WI38 (cell line): ENCODE data around the gene KIR2DL4.
"Not testable (repeated sequence)": the region's sequence is repeated elsewhere in the genome, so short reads cannot be mapped to it uniquely, and the experiment has no call there.

ENCODE experiments used
- H3K4me3 ChIP-seq: 2 replicates; pipeline ENCODE4 v1.5.1; 2011; ENCODE audit warnings: low read depth, mild to moderate bottlenecking, control low read depth, low read length
- TF ChIP-seq, protein P1 (sequence below): IDR thresholded peaks from 2 replicates; pipeline ENCODE4 v1.5.1; 2012; ENCODE audit warnings: low read depth, mild to moderate bottlenecking, control low read depth, low read length

The KIR2DL4 gene

DNA sequence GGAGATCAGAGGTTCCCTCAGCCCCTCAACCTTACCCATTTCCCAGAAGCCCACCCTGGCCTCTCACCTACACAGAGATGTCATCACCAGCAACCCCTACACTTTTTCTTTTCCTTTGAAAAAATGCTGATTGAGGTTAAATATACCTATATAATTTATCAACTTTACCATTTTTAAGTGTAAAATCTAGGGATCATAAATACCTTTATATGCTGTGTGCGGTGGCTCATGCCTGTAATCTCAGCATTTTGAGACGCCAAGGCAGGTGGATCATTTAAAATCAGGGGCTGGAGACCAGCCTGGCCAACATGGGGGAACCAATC, 3.1 kb downstream of the KIR2DL4 start:
- H3K4me3 ChIP-seq, result no peak overlapping the region

DNA sequence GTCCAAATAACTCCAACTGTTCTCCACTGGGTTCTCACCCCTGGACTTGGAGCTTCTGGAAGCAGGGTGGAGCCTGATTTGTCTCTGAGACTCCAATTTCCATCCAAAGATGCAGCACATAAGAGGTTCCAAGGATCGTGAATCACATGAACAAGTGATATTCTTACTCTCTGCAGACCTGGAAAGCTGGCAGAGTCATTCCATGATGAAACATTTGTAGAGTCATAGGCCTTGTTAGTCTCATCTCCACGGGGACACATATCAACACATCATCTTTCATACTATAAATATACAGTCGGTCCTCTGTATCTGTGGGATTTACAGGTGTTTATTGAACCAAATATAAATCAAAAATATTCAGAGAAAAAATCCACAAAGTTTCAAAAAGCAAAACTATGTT, 11.2 kb downstream of the KIR2DL4 start:
- H3K4me3 ChIP-seq, result not testable (repeated sequence)

More for the DNA sequence above, 3.1 kb downstream of the KIR2DL4 start:
- TF ChIP-seq, protein P1, sequence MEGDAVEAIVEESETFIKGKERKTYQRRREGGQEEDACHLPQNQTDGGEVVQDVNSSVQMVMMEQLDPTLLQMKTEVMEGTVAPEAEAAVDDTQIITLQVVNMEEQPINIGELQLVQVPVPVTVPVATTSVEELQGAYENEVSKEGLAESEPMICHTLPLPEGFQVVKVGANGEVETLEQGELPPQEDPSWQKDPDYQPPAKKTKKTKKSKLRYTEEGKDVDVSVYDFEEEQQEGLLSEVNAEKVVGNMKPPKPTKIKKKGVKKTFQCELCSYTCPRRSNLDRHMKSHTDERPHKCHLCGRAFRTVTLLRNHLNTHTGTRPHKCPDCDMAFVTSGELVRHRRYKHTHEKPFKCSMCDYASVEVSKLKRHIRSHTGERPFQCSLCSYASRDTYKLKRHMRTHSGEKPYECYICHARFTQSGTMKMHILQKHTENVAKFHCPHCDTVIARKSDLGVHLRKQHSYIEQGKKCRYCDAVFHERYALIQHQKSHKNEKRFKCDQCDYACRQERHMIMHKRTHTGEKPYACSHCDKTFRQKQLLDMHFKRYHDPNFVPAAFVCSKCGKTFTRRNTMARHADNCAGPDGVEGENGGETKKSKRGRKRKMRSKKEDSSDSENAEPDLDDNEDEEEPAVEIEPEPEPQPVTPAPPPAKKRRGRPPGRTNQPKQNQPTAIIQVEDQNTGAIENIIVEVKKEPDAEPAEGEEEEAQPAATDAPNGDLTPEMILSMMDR, result no peak

DNA sequence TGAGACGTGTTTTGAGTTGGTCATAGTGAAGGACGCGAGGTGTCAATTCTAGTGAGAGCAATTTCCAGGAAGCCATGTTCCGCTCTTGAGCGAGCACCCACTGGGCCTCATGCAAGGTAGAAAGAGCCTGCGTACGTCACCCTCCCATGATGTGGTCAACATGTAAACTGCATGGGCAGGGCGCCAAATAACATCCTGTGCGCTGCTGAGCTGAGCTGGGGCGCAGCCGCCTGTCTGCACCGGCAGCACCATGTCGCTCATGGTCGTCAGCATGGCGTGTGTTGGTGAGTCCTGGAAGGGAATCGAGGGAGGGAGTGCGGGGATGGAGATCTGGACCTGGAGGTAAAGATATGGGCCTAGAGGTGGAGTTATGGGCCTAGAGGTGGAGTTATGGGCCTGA, 12.8 kb downstream of the KIR2DL4 start, which contains the start of gene KIR3DL1:
Gene KIR3DL1, plus strand, starts transcription at position 218 of the 400 bp plus-strand sequence.
- H3K4me3 ChIP-seq, result not testable (repeated sequence)

DNA sequence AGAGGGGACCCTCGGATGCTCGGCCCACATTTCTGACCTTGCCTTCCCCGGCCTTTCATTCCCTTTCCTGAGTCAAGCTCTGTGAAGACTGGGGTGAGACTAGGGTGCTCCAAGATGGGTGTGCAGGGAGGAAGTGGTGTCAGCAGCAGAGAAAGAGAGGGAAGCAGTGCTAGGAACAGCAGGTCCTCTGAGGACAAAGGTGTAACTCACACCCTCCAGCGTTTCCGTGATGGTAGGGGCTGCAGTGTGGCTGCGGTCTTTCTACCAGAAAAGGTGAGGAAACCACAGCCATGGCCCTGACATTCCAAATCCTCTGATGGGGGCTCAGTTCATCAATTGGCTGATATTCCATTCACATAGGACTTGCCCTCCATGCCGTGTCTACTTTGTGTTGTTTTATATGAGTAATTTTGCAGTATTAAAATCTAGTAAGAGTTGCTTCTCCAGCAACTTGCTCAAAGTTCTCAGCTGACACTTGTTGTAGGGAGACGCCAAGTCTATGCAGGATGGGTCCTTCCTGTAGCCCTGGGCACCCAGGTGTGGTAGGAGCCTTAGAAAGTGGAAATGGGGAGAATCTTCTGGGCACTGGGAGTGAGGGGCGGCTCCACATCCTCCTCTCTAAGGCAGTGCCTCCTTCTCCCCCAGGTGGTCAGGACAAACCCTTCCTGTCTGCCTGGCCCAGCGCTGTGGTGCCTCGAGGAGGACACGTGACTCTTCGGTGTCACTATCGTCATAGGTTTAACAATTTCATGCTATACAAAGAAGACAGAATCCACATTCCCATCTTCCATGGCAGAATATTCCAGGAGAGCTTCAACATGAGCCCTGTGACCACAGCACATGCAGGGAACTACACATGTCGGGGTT, 14.5 kb downstream of the KIR2DL4 start:
- TF ChIP-seq, protein P1, result no peak
- H3K4me3 ChIP-seq, result no peak overlapping the region

DNA sequence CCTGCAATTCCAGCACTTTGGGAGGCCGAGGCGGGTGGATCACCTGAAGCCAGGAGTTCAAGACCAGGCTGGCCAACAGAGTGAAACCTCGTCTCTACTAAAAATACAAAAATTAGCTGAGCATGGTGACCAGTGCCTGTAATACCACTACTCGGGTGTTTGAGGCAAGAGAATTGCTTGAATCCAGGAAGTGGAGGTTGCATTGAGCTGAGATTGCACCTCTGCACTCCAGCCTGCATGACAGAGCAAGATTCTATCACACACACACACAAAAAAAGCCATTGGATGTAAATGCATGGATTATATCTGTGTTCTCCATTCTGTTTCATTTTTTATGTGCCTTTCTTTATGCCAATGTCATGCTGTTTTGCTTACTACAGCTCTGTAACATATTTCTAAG, 21.0 kb downstream of the KIR2DL4 start:
- H3K4me3 ChIP-seq, result not testable (repeated sequence)

DNA sequence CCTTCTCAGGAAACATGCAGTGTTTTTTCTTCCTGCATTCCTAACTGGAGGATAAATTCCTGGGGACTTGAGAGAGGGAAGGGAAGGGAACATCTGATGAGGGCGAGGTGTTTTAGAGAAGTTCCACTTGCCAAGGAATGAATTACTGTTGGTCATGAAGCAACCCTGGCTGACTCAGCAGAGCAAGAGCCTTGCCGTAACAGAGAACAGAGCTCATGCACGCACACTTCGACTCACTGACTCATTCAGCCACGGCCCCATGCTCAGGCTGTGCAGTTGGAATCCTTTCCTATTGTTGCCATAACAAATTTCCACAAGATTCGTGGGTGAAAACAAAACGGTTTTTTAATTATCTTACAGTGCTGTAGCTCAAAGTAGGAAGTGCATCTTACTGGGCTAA, 21.9 kb downstream of the KIR2DL4 start:
- H3K4me3 ChIP-seq, result not testable (repeated sequence)

DNA sequence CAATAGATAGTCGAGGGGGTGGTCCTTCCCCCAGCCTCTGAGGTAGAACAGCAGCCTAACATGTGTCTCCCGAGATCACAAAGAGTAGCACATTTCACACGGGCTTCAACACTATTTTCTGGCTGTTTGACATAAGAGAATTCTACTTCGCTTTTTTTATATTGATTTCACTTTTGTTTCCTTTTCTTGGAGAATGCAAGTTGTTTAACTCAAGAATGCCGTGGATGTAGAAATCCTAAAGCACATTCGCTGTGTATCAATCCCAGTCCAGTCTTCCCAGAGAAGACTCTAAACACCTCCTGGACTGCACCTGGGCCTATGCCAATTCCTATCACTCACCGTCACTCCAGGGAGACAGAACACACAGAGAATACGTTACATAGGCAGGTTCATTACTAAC, 24.7 kb downstream of the KIR2DL4 start:
- H3K4me3 ChIP-seq, result not testable (repeated sequence)

DNA sequence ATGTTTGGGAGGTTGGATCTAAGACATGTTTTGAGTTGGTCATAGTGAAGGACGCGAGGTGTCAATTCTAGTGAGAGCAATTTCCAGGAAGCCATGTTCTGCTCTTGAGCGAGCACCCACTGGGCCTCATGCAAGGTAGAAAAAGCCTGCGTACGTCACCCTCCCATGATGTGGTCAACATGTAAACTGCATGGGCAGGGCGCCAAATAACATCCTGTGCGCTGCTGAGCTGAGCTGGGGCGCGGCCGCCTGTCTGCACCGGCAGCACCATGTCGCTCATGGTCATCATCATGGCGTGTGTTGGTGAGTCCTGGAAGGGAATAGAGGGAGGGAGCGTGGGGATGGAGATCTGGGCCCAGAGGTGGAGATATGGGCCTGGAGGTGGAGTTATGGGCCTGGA, 29.1 kb downstream of the KIR2DL4 start, which contains the start of gene KIR2DS4:
Gene KIR2DS4, plus strand, starts transcription at position 181 of the 400 bp plus-strand sequence.
- not testable (repeated sequence) for H3K4me3 ChIP-seq

DNA sequence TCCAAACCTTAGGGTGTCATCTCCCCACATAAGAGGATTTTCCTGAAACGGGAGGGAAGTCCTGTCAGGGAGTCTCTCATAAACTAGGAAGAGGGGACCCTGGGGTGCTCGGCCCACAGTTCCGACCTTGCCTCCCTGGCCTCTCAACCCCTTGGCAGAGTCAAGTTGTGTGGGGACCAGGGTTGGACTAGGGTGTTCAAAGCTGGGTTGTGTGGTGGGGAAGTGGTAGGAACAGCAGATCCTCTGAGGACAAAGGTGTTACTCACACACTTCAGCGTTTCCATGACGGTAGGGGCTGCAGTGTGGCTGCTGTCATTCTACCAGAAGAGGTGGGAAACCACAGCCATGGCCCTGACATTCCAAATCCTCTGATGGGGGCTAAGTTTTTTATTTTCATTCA, 31.7 kb downstream of the KIR2DL4 start:
- not testable (repeated sequence) for H3K4me3 ChIP-seq

DNA sequence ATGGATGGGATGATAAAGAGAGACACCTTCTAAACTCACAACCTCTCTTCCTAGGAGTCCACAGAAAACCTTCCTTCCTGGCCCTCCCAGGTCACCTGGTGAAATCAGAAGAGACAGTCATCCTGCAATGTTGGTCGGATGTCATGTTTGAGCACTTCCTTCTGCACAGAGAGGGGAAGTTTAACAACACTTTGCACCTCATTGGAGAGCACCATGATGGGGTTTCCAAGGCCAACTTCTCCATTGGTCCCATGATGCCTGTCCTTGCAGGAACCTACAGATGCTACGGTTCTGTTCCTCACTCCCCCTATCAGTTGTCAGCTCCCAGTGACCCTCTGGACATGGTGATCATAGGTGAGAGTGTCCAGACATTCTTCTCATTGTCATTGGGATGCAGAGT, 34.1 kb downstream of the KIR2DL4 start:
- not testable (repeated sequence) for H3K4me3 ChIP-seq

DNA sequence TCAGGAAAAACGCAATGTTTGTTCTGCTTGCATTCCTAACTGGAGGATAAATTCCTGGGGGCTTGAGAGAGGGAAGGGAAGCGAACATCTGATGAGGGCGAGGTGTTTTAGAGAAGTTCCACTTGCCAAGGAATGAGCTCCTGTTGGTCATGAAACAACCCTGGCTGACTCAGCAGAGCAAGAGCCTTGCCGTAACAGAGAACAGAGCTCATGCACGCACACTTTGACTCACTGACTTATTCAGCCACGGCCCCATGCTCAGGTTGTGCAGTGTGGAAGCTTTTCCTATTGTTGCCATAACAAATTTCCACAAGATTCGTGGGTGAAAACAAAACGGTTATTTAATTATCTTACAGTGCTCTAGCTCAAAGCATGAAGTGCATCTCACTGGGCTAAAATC, 39.8 kb downstream of the KIR2DL4 start:
- not testable (repeated sequence) for H3K4me3 ChIP-seq

DNA sequence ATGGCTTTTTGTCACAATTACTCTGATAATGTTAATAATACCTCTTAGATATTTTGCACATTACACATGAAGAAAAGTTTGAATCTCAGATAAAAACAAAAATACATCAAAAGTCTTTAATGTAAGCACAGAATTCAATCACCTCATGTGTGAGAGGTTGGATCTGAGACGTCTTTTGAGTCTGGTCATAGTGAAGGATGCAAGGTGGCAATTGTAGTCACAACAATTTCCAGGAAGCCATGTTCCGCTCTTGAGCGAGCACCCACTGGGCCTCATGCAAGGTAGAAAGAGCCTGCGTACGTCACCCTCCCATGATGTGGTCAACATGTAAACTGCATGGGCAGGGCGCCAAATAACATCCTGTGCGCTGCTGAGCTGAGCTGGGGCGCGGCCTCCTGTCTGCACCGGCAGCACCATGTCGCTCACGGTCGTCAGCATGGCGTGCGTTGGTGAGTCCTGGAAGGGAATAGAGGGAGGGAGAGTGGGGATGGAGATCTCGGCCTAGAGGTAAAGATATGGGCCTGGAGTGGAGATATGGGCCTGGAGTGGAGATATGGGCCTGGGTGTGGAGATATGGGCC, 46.7 kb downstream of the KIR2DL4 start, which contains the start of gene KIR3DL2:
Gene KIR3DL2, plus strand, starts transcription at position 383 of the 580 bp plus-strand sequence. Its CDS starts 33 bp downstream, at position 416.
- not testable (repeated sequence) for H3K4me3 ChIP-seq

DNA sequence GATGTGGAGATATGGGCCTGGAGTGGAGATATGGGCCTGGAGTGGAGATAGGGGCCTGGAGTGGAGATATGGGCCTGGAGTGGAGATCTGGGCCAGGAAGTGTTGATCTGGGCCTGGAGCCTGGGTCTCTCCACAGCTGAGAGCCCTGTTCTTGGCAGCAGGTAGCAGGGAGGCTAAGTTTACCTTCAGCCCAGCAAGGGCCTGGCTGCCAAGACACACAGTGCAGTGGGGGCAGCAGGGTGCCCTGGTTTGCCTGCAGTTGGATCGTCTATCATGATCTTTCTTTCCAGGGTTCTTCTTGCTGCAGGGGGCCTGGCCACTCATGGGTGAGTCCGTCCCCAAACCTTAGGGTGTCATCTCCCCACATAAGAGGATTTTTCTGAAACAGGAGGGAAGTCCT, 47.5 kb downstream of the KIR2DL4 start:
- TF ChIP-seq, protein P1, result no peak
- H3K4me3 ChIP-seq, result no peak overlapping the region
